Nephron (organoid): ENCODE data around the gene LPCAT3.

Source experiments
- H3K27ac Mint-ChIP-seq, 3 experiments: 2 replicates each; pipeline ENCODE4 v1.8.0; 2020; ENCODE audit warnings: mixed read lengths in 3 of 3, mild to moderate bottlenecking in 2 of 3, moderate library complexity in 1 of 3
- H3K27me3 Mint-ChIP-seq: 2 replicates; pipeline ENCODE4 v1.8.0; 2021; ENCODE audit warnings: low read depth, mild to moderate bottlenecking, moderate library complexity, mixed read lengths
- H3K36me3 Mint-ChIP-seq: 2 replicates; pipeline ENCODE4 v1.8.0; 2020; ENCODE audit warnings: low read depth, mixed read lengths
- H3K4me1 Mint-ChIP-seq: 2 replicates; pipeline ENCODE4 v1.8.0; 2020; ENCODE audit warnings: mixed read lengths
- H3K4me3 Mint-ChIP-seq, 3 experiments: 2 replicates each; pipeline ENCODE4 v1.8.0; 2020; ENCODE audit warnings: mild to moderate bottlenecking in 3 of 3, mixed read lengths in 3 of 3, moderate library complexity in 2 of 3
- H3K9me3 Mint-ChIP-seq: 2 replicates; pipeline ENCODE4 v1.8.0; 2020; ENCODE audit warnings: mixed read lengths
- CTCF ChIP-seq, 3 experiments: fragments of 200-600 bp; sonication (generic); IDR thresholded peaks; one replicate each; pipeline ENCODE4 v1.5.0; 2021; ENCODE audit warnings: antibody characterized with exemption in 3 of 3; ENCODE audit not compliant: unreplicated experiment in 3 of 3

Gene LPCAT3

GRCh38 chr12:6932766-6933165 lies 85.5 kb downstream of the LPCAT3 start:
- Mint-ChIP-seq H3K27ac (peak overlapping the region; percentile 48 to 55 (median 48)), H3K4me3 (peak overlapping the region in 2 of 3 experiments; percentile 22 to 58), H3K27me3 (no peaks in the 10 kb centered on the region), H3K36me3 (peaks cover 46% of the 10 kb centered on the region), H3K9me3 (no peaks in the 10 kb centered on the region), H3K4me1 (peaks cover 57% of the 10 kb centered on the region)
- TF ChIP-seq CTCF (IDR thresholded peaks at IDR 0.05; ENCODE audit: unreplicated experiment in 3 of 3): no peak

DNA sequence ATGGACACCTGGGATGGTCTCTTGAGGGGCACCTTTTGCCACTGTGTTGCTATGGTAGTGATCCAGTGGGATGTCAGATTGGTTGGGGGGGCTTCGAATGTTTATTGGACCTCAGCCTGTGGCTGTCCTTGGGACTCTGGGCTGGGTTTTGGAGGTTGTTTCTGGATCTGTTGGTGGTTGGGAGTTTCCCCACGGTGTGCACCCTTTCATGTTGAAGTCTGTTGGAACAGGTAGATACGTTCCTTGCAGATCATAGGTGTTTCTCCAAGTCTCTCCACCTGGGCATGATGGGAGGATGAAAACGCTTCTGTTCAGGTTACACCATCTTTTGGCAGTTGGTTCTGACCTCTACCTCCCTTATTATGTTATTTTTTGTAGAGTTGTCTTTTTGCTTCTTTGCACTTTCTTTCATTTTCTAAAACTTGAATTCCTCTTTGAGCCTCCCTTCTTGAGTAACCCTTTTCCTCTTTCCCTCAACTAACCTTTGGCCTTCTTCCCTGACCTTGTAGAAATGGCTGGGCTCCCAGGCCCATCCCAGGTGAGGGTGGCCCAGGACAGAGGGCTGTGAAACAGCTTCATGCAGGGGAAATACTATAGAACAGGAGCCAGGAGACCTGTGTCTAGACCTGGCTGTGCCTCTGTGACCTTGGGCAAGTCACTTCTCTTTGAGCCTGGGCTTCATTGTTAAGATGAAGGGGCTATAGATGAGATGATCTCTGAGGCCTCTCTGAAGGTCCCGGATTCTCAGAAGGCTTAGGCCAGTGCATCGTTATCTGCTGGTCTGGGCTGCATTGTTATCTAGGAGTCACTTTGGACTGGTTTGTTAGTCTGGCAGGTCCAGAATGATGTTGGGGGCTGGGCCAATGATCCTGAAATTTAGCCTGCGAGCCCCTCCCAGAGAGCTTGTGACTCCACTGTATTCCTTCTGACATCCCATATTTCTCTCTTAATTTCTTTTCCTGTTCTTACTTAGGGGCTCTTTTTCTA lies 88.5 kb downstream of the LPCAT3 start:
- Mint-ChIP-seq H3K27ac (peak overlapping the region; percentile 94 to 97 (median 95)), H3K27me3 (no peaks in the 10 kb centered on the region), H3K4me3 (peak overlapping the region; percentile 96 to 99 (median 97)), H3K36me3 (peaks cover 25% of the 10 kb centered on the region), H3K9me3 (no peaks in the 10 kb centered on the region), H3K4me1 (peaks cover 76% of the 10 kb centered on the region)
- no peak for TF ChIP-seq CTCF (IDR thresholded peaks at IDR 0.05; ENCODE audit: unreplicated experiment in 3 of 3)

DNA sequence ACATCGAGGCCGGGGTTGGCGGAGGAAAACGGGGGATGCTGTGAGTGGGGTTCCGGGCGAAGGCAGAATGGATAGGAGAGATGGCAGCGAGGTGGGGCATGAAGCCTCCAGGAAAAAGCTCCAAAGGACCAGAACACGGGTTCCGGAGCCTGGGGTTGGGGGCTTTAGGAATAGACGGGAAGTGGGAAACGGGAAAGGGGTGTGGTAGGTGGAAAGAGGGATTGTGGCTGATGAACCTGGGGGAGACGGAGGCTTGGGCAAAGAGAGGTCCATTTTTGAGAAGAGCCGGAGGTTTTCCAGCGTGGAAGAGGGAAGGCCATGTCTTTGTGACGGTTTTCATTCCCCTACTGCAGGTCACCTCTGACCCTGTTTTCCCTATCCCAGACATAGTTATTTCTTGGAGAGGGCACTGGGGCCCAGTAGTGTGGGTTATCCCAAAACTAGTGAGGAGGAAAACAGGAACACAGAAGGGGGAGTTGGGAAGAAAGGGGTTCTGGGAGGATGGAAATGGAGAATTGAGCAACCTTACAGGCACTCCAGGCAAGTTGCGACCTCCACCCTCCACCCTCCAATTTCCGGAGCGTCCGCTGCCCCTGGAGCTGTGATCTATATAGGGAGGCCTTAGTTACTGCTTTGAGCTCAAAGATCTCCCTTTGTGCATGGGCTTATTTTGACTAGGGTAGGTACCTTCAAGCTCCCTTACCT lies 89.4 kb downstream of the LPCAT3 start:
- peaks cover 76% of the 10 kb centered on the region for H3K4me1 Mint-ChIP-seq
- peak overlapping the region; percentile 96 to 99 (median 97) for H3K4me3 Mint-ChIP-seq
- H3K9me3 Mint-ChIP-seq: no peaks in the 10 kb centered on the region
- peaks cover 16% of the 10 kb centered on the region for H3K36me3 Mint-ChIP-seq
- H3K27me3 Mint-ChIP-seq: no peaks in the 10 kb centered on the region
- no peak for TF ChIP-seq CTCF (IDR thresholded peaks at IDR 0.05; ENCODE audit: unreplicated experiment in 3 of 3)
- H3K27ac Mint-ChIP-seq: peak overlapping the region; percentile 94 to 97 (median 95)

DNA sequence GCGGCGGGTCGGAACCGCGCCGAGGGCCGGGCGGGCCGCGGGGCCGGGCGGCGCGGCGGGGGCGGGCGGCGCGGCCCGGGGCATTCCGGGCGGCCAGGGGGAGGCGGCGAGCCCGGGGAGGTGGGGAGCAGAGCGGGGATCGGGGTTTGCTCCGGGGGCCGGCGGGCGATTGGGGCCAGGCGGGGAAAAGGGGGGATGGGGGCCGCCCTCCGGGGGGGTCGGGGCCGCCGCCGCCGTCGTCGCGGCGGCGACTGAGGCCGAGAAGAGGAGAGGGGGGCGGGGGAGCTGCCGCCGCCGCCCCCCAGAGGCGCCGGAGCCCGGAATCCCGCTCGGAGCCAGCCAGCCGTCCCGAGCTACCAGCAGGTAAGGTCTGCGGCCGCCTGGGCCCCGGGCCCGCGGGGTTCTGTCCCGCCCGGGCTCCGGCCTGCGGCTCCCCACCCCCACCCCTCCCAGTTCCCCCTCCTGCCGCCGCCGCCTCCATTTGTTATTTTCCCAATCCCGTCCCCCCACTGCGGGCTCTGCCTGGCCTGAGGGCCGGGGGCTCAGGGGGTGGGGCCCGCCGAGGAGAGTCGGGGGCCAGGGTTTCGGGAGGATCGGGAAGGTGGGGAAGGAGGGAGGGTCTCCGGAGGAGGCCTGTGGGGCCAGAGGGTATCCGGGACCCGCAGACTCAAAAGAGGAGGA lies 90.1 kb downstream of the LPCAT3 start:
- no peak for TF ChIP-seq CTCF (IDR thresholded peaks at IDR 0.05; ENCODE audit: unreplicated experiment in 3 of 3)
- H3K9me3 Mint-ChIP-seq: no peaks in the 10 kb centered on the region
- peak overlapping the region; percentile 96 to 99 (median 97) for H3K4me3 Mint-ChIP-seq

DNA sequence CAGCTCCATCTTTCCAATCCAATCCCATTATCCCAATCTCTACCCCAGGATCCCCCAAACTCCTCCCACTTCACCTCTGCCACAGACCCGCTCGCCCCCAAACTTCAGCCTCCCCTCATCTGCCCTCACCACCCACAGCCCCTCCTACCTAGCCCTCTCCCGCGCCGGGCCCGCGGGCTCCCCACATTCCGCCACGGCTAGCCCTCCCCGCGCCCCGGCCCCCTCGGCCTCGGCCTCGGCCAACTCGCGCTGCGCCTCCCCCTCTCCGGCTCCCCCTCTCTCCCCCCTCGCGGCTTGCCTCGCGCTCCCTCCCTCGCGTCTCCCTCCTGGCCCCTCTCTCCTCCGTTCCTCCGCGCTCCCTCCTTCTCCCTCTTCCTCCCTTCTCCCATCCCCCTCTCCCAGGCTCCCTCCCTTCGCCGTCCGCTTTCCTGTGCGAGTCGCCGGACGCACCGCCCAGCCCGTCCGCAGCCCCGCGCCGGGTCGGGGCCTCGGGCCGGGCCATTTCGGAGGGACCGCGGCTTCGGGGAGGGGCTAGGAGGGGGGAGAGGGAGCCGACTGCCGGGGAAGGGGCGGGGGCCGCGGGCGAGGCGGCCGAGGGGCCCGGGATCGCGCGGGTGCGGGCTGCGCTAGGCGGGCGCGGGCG lies 90.8 kb downstream of the LPCAT3 start, which contains the start of gene ATN1:
Gene ATN1 (plus strand): TSS at position 581 of the 643 bp plus-strand sequence. CDS start 6,043 bp downstream, outside the sequence.
- TF ChIP-seq CTCF (IDR thresholded peaks at IDR 0.05; ENCODE audit: unreplicated experiment in 3 of 3): no peak
- H3K9me3 Mint-ChIP-seq: no peaks in the 10 kb centered on the region
- H3K36me3 Mint-ChIP-seq: peaks cover 8% of the 10 kb centered on the region
- peaks cover 72% of the 10 kb centered on the region for H3K4me1 Mint-ChIP-seq
- no peaks in the 10 kb centered on the region for H3K27me3 Mint-ChIP-seq
- peak within 1 kb of the TSS; percentile 98 to 100 (median 100) for H3K27ac Mint-ChIP-seq
- H3K4me3 Mint-ChIP-seq: peak within 1 kb of the TSS; percentile 96 to 99 (median 97)

More for the DNA sequence above, 90.1 kb downstream of the LPCAT3 start:
- Mint-ChIP-seq H3K27ac (peak overlapping the region; percentile 94 to 97 (median 95)), H3K4me1 (peaks cover 77% of the 10 kb centered on the region), H3K27me3 (no peaks in the 10 kb centered on the region), H3K36me3 (peaks cover 13% of the 10 kb centered on the region)
